H9 (cell line): ENCODE data around the gene CCDC86. TPM values are rescaled to one million over a fixed set of nuclear protein-coding genes. Genes with fewer than 3 reads are reported as not detected.

Source experiments
- DNase-seq: peaks from one replicate; pipeline ENCODE4 v3.0.0-alpha.2; 2017
- H2AFZ ChIP-seq: one replicate; pipeline ENCODE4 v1.6.1; 2013; ENCODE audit warnings: mild to moderate bottlenecking, low read length, control low read depth, moderate library complexity
- H2AK5ac ChIP-seq: 2 replicates; pipeline ENCODE4 v1.6.1; 2013; ENCODE audit warnings: low read length, control low read depth, mixed read lengths; ENCODE audit not compliant: insufficient read length
- H2BK120ac ChIP-seq: one replicate; pipeline ENCODE4 v1.6.1; 2013; ENCODE audit warnings: low read depth, mild to moderate bottlenecking, low read length, control low read depth, inconsistent platforms; ENCODE audit not compliant: poor library complexity, severe bottlenecking
- H2BK12ac ChIP-seq: 2 replicates; pipeline ENCODE4 v1.6.1; 2013; ENCODE audit warnings: low read length, control low read depth, mixed read lengths, low read depth; ENCODE audit not compliant: insufficient read length
- H2BK15ac ChIP-seq: 2 replicates; pipeline ENCODE4 v1.6.1; 2013; ENCODE audit warnings: low read depth, low read length, control low read depth
- H2BK20ac ChIP-seq: one replicate; pipeline ENCODE4 v1.6.1; 2013; ENCODE audit warnings: low read depth, mild to moderate bottlenecking, low read length, control low read depth, inconsistent platforms; ENCODE audit not compliant: poor library complexity, severe bottlenecking
- H2BK5ac ChIP-seq: 2 replicates; pipeline ENCODE4 v1.6.1; 2013; ENCODE audit warnings: low read length, control low read depth, mixed read lengths; ENCODE audit not compliant: insufficient read length
- H3K14ac ChIP-seq: 2 replicates; pipeline ENCODE4 v1.6.1; 2013; ENCODE audit warnings: low read length, control low read depth; ENCODE audit not compliant: insufficient read depth
- H3K18ac ChIP-seq: 2 replicates; pipeline ENCODE4 v1.6.1; 2013; ENCODE audit warnings: low read depth, mild to moderate bottlenecking, mixed read lengths, low read length, control low read depth; ENCODE audit not compliant: insufficient read length
- H3K23ac ChIP-seq: 2 replicates; pipeline ENCODE4 v1.6.1; 2013; ENCODE audit warnings: low read length, control low read depth, mixed read lengths, low read depth; ENCODE audit not compliant: insufficient read length
- H3K23me2 ChIP-seq: 2 replicates; pipeline ENCODE4 v1.6.1; 2013; ENCODE audit warnings: low read depth, mild to moderate bottlenecking, mixed read lengths, low read length, control low read depth; ENCODE audit not compliant: insufficient read length, poor library complexity, severe bottlenecking
- H3K27ac ChIP-seq: 2 replicates; pipeline ENCODE4 v1.5.1; 2013; ENCODE audit warnings: low read length, control low read depth, mixed read lengths, low read depth; ENCODE audit not compliant: insufficient read length
- H3K27me3 ChIP-seq: 2 replicates; pipeline ENCODE4 v1.6.1; 2013; ENCODE audit warnings: low read length, control low read depth, inconsistent platforms; ENCODE audit not compliant: insufficient read depth
- H3K4ac ChIP-seq: 2 replicates; pipeline ENCODE4 v1.6.1; 2013; ENCODE audit warnings: low read depth, mild to moderate bottlenecking, control low read depth, inconsistent platforms, low read length, moderate library complexity
- H3K4me1 ChIP-seq: 2 replicates; pipeline ENCODE4 v1.6.1; 2013; ENCODE audit warnings: low read length, control low read depth, inconsistent platforms; ENCODE audit not compliant: insufficient read depth
- H3K4me2 ChIP-seq: 2 replicates; pipeline ENCODE4 v1.6.1; 2013; ENCODE audit warnings: low read length, control low read depth, mixed read lengths; ENCODE audit not compliant: insufficient read length, insufficient read depth
- H3K56ac ChIP-seq: 2 replicates; pipeline ENCODE4 v1.6.1; 2013; ENCODE audit warnings: low read depth, mild to moderate bottlenecking, mixed read lengths, low read length, control low read depth; ENCODE audit not compliant: insufficient read length
- H3K79me1 ChIP-seq: 2 replicates; pipeline ENCODE4 v1.6.1; 2013; ENCODE audit warnings: low read depth, mild to moderate bottlenecking, moderate library complexity, low read length, control low read depth, inconsistent platforms; ENCODE audit not compliant: insufficient read depth, poor library complexity, severe bottlenecking
- H3K79me2 ChIP-seq: 2 replicates; pipeline ENCODE4 v1.6.1; 2013; ENCODE audit warnings: low read length, control low read depth, inconsistent platforms; ENCODE audit not compliant: insufficient read depth
- H3K9ac ChIP-seq: 2 replicates; pipeline ENCODE4 v1.6.1; 2013; ENCODE audit warnings: low read length, control low read depth, mixed read lengths; ENCODE audit not compliant: insufficient read length; ENCODE audit errors: extremely low read depth
- H3K9me3 ChIP-seq: one replicate; pipeline ENCODE4 v1.6.1; 2013; ENCODE audit warnings: low read depth, low read length, inconsistent platforms; ENCODE audit not compliant: control insufficient read depth
- H3T11ph ChIP-seq: one replicate; pipeline ENCODE4 v1.6.1; 2013; ENCODE audit warnings: mild to moderate bottlenecking, low read length, control low read depth, inconsistent platforms
- H4K20me1 ChIP-seq: one replicate; pipeline ENCODE4 v1.6.1; 2013; ENCODE audit not compliant: control insufficient read depth, insufficient read length, insufficient read depth
- H4K5ac ChIP-seq: 2 replicates; pipeline ENCODE4 v1.6.1; 2013; ENCODE audit warnings: low read depth, mild to moderate bottlenecking, mixed read lengths, low read length, control low read depth; ENCODE audit not compliant: insufficient read length
- H4K8ac ChIP-seq: replicated peaks from 2 replicates; pipeline ENCODE4 v1.6.1; 2013; ENCODE audit warnings: low read length, control low read depth, mixed read lengths, low read depth; ENCODE audit not compliant: insufficient read length
- H4K91ac ChIP-seq: 2 replicates; pipeline ENCODE4 v1.6.1; 2013; ENCODE audit warnings: low read depth, mild to moderate bottlenecking, moderate library complexity, mixed read lengths, low read length, control low read depth; ENCODE audit not compliant: insufficient read length
- H3K27ac Mint-ChIP-seq, 3 experiments: 2 replicates in 2 of 3; 3 replicates in 1 of 3; pipeline ENCODE4 v1.8.0; 2020 to 2021; ENCODE audit warnings: mixed read lengths in 3 of 3, mild to moderate bottlenecking in 1 of 3, moderate library complexity in 1 of 3
- H3K27me3 Mint-ChIP-seq: 2 replicates; pipeline ENCODE4 v1.8.0; 2021; ENCODE audit warnings: low read depth, mild to moderate bottlenecking, moderate library complexity, mixed read lengths
- H3K36me3 Mint-ChIP-seq, 3 experiments: 2 replicates in 2 of 3; 3 replicates in 1 of 3; pipeline ENCODE4 v1.8.0; 2020 to 2021; ENCODE audit warnings: low read depth in 3 of 3, mixed read lengths in 3 of 3; ENCODE audit not compliant: insufficient read depth in 1 of 3
- H3K4me1 Mint-ChIP-seq, 2 experiments: 2 replicates each; pipeline ENCODE4 v1.8.0; 2020; ENCODE audit warnings: mixed read lengths in 2 of 2
- H3K4me3 Mint-ChIP-seq, 2 experiments: 2 replicates in 1 of 2; 3 replicates in 1 of 2; pipeline ENCODE4 v1.8.0; 2020 to 2021; ENCODE audit warnings: mild to moderate bottlenecking in 2 of 2, mixed read lengths in 2 of 2, moderate library complexity in 1 of 2
- H3K9me3 Mint-ChIP-seq, 2 experiments: 2 replicates in 1 of 2; 3 replicates in 1 of 2; pipeline ENCODE4 v1.8.0; 2020; ENCODE audit warnings: mild to moderate bottlenecking in 2 of 2, mixed read lengths in 2 of 2, moderate library complexity in 1 of 2
- CTCF ChIP-seq: fragments of 200-600 bp; sonication (generic); conservative IDR thresholded peaks from 3 replicates; pipeline ENCODE4 v1.8.0; 2021; ENCODE audit warnings: antibody characterized with exemption, mild to moderate bottlenecking
- WGBS: extraction: QIAGEN DNeasy Blood & Tissue Kit; methylation state at CpG from one replicate; pipeline ENCODE4 v1.1.7; 2013; ENCODE audit warnings: missing lambda C conversion rate, low lambda C conversion rate, mixed read lengths; ENCODE audit not compliant: insufficient read length; ENCODE audit errors: extremely low coverage; 5-methylcytosine and 5-hydroxymethylcytosine counted together
- total RNA-seq: library from RNA; stranded (reverse); gene quantifications from 2 replicates; pipeline ENCODE4 v1.2.1, GENCODE V29; 2021

The CCDC86 gene
- total RNA-seq, 1 experiment from 2014 or later: 82.3 TPM

DNA sequence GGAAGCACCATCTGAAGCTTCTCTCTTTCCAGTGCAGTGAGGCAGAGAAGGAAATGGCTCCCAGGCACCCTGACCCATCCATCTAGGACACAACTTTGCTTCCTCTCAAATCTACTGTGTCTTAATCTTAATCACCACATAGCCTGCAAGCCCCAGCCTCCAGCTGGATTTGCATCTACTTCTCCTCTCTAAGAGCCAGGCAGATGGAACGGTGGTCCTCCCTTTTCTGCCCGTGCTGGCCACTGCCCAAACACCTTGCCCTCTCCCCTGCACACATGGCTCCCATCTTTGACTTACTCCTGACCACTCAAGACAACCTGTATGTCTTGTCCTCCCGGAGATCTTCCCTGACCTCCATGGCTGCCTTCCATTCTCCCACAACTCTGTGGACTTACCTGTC, 49.4 kb upstream of the CCDC86 start:
- TF ChIP-seq CTCF: no peak
- Histone ChIP-seq H4K8ac (no peak overlapping the region), H3K18ac (no peak overlapping the region), H3K9me3 (peaks cover 16% of the 10 kb centered on the region), H3K27me3 (no peaks in the 10 kb centered on the region), H3T11ph (no peak overlapping the region), H2BK12ac (no peak overlapping the region), H2BK5ac (no peak overlapping the region), H2BK20ac (no peak overlapping the region), H3K14ac (no peak overlapping the region), H2BK120ac (no peak overlapping the region), H3K4me2 (no peak overlapping the region), H3K4me1 (no peaks in the 10 kb centered on the region), H4K20me1 (no peaks in the 10 kb centered on the region), H3K27ac (no peak overlapping the region), H3K4ac (no peak overlapping the region), H3K79me2 (no peaks in the 10 kb centered on the region), H4K91ac (no peak overlapping the region), H3K79me1 (no peaks in the 10 kb centered on the region), H2BK15ac (no peak overlapping the region), H2AFZ (no peak overlapping the region), H3K23ac (no peak overlapping the region), H2AK5ac (no peak overlapping the region), H3K23me2 (no peaks in the 10 kb centered on the region), H4K5ac (no peak overlapping the region), H3K56ac (no peak overlapping the region), H3K9ac (no peak overlapping the region)
- DNase-seq: no peak
- Mint-ChIP-seq H3K4me1 (no peaks in the 10 kb centered on the region), H3K9me3 (peaks cover 34 to 42% of the 10 kb centered on the region in 2 experiments), H3K4me3 (no peak overlapping the region), H3K27ac (no peak overlapping the region), H3K36me3 (peaks cover 6 to 16% (median 14%) of the 10 kb centered on the region in 3 experiments), H3K27me3 (peaks cover 18% of the 10 kb centered on the region)
- WGBS: no CpG with 5 or more reads among the region's 3 CpGs
